ENCODE data around the gene TRIM52.

The TRIM52 gene

GRCh38 chr5:181258576-181258975 is 2.4 kb downstream of the TRIM52 start:
- no peak for DNase-seq (ENCODE audit: low read depth)

DNA sequence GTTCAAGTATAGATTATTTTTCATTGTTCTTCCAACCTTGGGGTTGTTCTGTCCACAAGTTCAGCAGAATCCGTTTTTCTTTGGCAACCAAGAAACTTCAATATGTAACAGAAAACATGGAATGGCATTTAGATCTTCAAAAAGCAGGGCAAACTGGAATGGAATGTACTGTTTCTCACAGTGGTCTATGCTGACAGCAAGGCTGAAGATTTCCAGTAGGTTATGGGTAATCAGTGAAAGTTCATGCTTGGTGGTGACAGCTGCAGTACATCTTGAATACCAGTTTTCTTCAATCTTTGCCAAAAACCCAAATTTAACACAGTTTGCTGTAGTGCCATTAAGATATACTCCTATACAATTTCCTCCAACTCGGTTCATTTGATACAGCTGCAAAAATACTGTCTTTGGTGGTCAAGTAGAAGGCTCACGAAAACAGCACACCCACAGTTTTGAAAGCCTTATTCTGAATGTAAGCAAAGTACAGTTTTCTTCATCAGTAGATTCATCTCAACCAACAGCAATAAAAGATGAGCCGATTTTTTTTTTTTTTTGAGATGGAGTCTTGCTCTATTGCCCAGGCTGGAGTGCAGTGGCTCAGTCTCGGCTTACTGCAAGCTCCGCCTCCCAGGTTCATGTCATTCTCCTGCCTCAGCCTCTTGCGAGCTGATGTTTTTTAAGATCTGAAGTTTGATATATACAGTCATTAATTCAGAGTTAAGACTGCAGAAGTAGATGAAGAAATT is 4.9 kb downstream of the TRIM52 start:
- DNase-seq (ENCODE audit: low read depth), result no peak

GRCh38 chr5:181255276-181255675 is 5.7 kb downstream of the TRIM52 start:
- DNase-seq (ENCODE audit: low read depth), result no peak

DNA sequence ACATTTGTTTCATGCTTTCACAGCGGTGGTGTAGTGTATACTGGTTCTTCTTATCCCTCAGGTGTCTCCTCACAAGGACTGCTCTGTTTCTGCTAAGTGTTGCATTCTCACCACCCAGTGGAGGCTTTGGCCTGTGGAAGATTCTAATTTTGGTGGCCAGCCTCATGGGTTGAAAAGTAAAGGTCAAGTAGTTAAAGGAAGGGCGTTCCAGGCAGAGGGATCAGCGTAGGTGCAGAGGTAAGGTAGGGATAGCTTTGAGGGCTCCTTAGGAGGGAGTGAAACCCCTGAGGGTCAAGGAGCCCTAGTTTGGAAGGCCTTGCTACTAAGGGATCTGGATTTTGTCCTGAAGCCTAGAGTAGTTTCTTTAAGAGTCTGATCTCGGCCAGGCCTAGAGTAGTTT is 12.7 kb downstream of the TRIM52 start:
- DNase-seq (ENCODE audit: low read depth), result no peak

- DNase-seq (ENCODE audit: low read depth), result peak; percentile 81
Measured at GRCh38 chr5:181246276-181247049, 14.5 kb downstream of the TRIM52 start.

DNA sequence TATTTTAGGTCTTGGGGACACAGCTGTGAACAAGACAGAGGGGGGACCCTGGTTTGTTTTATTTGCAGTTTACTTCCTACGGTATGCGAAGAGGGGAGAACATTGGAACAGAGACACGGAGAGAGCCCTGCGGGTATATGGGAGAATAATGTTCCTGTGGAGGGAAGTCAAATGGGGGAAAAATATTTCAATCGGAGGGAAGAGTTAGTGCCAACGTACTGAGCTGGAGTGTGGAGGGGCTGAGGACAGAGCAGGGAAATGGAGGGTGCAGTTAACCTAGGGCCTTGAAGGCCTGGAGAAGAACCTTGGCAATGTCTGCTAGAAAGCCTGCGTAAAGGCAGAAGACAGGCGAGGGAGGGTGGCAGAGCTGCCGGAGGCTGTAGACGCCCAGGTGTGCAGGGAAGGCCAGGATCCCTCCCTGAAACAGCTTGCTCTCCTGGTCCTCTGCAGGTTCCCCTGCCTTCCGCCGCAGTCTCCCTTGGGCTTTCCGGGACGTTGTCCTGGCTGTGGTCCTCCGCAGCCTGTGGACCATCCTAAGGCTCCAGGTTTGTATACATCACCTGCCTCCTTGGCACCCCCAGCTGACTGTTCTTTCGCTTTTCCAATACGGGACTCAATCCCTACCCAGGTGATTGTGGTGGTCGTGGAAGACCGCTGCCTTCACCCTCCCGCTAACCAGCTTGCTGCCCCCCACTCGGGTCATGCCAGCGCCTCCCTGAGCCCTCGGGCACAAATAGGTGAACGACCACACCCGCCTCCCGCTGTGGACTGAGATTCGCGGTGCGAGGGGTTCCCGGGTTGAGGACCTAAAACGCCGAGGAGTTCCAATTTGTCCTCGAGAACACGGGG is 15.3 kb downstream of the TRIM52 start:
- DNase-seq (ENCODE audit: low read depth), result no peak

GRCh38 chr5:181243564-181244343 is 17.2 kb downstream of the TRIM52 start, which contains the start of gene RACK1:
Gene RACK1, minus strand, starts transcription at chr5:181243906. Its CDS starts 106 bp downstream, at chr5:181243800.
- peak; percentile 89 for DNase-seq (ENCODE audit: low read depth)

- peak; percentile 36 for DNase-seq (ENCODE audit: low read depth)
Measured at GRCh38 chr5:181243018-181243563, 17.9 kb downstream of the TRIM52 start.

DNA sequence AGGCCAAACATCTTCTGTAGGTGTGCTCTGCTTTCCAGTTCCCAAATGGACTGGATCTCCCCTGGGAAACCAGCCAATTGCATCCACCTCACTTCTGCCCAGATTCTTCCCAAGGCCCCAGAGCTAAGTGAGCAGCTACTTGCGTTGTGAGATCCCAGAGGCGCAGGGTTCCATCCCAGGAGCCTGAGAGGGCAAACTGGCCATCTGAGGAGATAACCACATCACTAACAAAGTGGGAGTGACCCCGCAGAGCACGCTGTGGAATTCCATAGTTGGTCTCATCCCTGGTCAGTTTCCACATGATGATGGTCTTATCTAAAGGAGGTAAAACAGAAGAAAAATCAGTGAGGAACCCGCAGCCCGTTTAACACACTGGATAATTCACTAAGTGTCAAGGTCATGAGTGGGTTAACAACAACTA is 18.9 kb downstream of the TRIM52 start:
- DNase-seq (ENCODE audit: low read depth), result no peak

- DNase-seq (ENCODE audit: low read depth), result peak; percentile 95
Measured at GRCh38 chr5:181241393-181241975, 19.5 kb downstream of the TRIM52 start.

- DNase-seq (ENCODE audit: low read depth), result no peak
Measured at GRCh38 chr5:181239062-181239663, 21.8 kb downstream of the TRIM52 start.

GRCh38 chr5:181237729-181238385 is 23.1 kb downstream of the TRIM52 start:
- no peak for DNase-seq (ENCODE audit: low read depth)

DNA sequence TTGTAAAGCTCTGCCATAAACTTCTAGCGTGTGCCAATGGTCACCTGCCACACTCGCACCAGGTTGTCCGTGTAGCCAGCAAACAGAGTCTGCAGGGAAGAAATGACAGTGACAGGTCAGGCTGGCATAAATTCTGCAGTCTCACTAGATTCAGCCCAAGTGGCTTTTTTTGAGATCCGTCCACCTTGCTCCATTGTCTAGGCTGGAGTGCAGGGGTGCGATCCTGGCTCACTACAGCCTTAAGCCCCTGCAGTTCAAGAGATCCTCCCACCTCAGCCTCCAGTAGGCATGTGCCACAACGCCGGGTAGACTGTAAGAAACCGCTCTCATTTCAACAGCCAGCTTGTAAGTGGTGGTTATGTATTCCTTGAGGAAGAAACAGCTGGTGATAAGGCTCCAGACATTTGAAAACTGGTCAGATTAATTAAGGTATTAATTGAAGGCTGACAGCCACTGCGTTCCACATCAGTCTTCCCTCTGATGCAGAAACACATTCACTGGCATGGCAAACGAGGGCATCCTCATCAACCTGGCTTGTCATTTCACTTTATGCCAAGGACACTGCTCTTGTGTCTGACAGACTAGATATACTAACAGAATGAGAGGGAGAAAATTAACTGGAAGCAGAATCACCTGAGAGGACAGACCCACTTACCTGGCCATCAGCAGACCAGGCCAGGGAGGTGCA is 23.8 kb downstream of the TRIM52 start:
- no peak for DNase-seq (ENCODE audit: low read depth)

GRCh38 chr5:181236471-181236870 is 24.5 kb downstream of the TRIM52 start:
- DNase-seq (ENCODE audit: low read depth), result no peak

DNA sequence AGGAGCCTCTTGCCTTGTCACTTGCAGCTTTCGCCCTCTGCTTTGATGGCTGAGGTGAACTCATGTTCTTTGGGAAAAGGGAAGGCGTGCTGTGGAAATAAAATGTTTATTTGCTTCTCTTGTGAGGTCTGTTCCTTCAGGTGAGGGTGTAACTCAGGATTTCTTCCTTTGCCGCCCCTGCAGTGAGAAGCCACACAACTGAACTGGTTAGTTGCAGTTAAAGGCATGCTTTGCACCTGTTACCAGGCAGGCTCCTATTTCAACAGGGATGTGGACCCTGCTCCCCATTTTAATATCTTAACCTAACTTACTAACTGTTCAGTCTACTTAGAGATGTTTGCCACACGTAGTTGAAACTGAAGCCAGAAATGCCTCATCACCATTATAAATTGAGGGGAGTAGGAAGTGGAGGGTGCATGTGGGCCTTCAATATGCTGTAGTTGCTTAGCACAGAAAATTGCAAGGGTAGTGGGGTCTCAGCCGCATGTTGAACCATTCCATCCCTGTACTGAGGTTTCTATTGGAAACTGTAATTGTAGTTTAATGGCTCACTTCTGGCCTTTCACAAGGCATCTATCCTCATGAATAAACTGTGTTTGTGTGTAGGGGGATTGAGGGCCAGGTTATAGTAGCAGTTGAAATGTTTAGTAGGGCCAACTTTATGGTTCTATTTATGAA is 25.1 kb downstream of the TRIM52 start:
- DNase-seq (ENCODE audit: low read depth), result no peak

DNA sequence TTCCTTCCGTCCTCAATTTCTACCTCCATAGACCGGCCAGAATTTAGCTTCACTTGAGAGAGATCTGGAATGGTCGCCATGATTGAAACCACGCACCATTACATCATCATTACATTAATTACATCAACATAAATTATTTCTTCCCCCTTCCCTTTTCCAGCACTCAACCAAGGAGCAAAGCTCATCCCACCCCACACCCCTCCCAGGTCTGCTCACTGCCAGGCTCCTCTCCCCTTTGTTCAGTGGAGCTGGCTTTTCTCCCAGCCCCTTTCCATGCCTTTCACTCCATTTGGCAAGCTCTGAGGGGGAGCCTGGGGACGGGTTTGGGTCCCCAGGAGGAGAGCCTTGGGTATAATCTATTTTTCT is 25.6 kb downstream of the TRIM52 start:
- no peak for DNase-seq (ENCODE audit: low read depth)

GRCh38 chr5:181234455-181235306 is 26.3 kb downstream of the TRIM52 start:
- no peak for DNase-seq (ENCODE audit: low read depth)
